ENCODE results near the gene KCNQ1. TPM values are rescaled to one million over a fixed set of nuclear protein-coding genes. Genes with fewer than 3 reads are reported as not detected.

KCNQ1 gene
- total RNA-seq, 1 donor from 2014 or later = 4.8 TPM

DNA sequence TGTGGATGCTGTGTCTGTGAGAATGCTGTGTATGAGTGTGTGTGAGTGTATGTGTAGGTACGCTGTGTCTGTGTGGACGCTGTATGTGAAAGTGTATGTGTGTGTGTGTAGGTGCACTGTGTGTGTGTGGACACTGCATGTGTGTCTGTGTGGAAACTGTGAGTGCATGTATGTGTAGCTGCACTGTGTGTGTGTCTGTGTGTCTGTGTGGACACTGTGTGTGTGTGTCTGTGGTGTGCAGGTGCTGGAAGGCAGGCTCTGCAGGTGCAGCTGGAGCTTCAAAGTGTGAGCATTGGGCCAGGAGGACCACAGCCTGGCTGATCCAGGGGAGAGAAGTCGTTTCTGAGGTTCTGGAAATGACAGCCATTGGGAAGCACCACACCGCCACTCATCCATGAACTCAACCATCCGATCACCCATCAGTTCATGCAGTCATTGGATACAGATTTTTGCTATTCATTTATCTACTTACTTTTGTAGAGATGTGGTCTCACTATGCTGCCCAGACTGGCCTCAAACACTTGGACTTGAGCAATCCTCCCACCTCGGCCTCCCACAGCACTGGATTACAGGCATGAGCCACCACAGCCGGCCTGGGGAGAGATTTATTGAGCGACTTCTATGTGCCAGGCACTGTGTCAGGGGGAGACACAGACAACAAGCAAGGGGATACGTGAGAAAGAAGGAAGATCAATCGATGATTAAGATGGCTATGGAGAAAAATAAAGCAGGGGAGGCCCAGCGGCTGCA lies 10.1 kb upstream of the KCNQ1 start:
- Mint-ChIP-seq H3K4me3 (no peak overlapping the region), H3K36me3 (no peaks in the 10 kb centered on the region)

DNA sequence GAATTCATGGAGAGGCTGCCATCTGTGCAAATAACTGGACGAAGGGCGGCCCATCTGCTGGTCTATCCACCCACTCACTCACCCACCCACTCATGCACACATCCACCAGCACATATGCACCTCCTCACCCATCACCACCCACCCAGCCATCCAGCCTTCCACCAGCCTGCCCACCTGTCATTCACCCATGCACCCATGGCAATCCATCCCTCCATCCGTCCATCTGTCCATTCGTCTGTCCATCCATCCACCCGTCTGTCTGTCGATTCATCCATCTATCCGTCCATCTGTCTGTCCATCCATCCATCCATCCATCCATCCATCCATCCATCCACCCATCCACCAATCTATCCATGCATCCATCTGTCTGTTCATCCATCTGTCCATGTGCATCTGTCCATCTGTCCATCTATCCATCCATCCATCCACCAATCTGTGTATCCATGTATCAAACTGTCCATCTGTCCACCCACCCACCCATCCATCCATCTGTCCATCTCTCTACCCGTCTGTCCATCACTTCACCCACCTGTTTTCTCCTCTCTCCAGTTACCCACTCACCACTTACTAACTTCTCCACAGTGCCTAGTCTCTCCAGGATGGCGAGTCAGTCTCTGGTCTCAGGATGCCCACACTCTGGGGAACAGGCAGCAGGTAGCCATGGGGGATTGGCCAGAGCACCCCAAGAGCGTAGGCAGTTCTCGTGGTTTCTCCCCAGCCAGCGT lies 9.4 kb upstream of the KCNQ1 start:
- TF ChIP-seq, protein P1, sequence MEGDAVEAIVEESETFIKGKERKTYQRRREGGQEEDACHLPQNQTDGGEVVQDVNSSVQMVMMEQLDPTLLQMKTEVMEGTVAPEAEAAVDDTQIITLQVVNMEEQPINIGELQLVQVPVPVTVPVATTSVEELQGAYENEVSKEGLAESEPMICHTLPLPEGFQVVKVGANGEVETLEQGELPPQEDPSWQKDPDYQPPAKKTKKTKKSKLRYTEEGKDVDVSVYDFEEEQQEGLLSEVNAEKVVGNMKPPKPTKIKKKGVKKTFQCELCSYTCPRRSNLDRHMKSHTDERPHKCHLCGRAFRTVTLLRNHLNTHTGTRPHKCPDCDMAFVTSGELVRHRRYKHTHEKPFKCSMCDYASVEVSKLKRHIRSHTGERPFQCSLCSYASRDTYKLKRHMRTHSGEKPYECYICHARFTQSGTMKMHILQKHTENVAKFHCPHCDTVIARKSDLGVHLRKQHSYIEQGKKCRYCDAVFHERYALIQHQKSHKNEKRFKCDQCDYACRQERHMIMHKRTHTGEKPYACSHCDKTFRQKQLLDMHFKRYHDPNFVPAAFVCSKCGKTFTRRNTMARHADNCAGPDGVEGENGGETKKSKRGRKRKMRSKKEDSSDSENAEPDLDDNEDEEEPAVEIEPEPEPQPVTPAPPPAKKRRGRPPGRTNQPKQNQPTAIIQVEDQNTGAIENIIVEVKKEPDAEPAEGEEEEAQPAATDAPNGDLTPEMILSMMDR (conservative IDR thresholded peaks at IDR 0.05) = no peak
- H3K4me1 Mint-ChIP-seq (ENCODE audit: unreplicated experiment) = no peaks in the 10 kb centered on the region
- no peak overlapping the region for H3K4me3 Mint-ChIP-seq
- H3K9me3 Mint-ChIP-seq = no peaks in the 10 kb centered on the region
- no peak for DNase-seq (ENCODE audit: extremely low spot score, unreplicated experiment)
- peaks cover 38% of the 10 kb centered on the region for H3K27me3 Mint-ChIP-seq
- H3K27ac Mint-ChIP-seq = no peak overlapping the region
- no peaks in the 10 kb centered on the region for H3K36me3 Mint-ChIP-seq

More for the DNA sequence above, 10.1 kb upstream of the KCNQ1 start:
- H3K27ac Mint-ChIP-seq = no peak overlapping the region
- no peak for DNase-seq (ENCODE audit: extremely low spot score, unreplicated experiment)
- H3K27me3 Mint-ChIP-seq = peaks cover 31% of the 10 kb centered on the region
- TF ChIP-seq, protein P1 (conservative IDR thresholded peaks at IDR 0.05) = no peak
- no peaks in the 10 kb centered on the region for H3K9me3 Mint-ChIP-seq
- no peaks in the 10 kb centered on the region for H3K4me1 Mint-ChIP-seq (ENCODE audit: unreplicated experiment)

DNA sequence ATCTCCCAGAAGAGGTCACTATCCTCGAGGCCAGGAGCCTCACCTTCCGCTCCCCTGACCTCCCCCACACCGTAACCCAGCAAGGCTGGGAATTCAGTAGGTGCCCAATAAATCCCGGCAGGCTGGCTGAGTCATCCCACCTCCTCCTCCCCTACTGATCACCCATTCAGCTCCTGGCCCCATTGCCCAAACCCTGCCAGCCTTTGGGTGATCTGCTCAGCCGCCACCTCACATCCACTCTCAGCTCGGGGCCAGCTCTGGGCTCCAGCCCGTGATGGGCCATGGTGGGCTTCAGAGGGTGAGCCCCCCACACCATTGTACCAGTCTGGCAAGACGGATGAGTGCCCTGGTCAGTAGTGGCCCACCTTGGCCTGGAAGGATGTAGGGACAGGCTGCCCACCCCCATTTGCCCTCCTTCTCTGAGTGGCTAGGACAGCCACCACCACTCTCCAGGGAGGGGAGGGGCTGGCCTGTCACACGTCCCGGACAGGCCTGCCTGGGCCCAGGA lies 8.7 kb upstream of the KCNQ1 start:
- no peaks in the 10 kb centered on the region for H3K4me1 Mint-ChIP-seq (ENCODE audit: unreplicated experiment)
- H3K36me3 Mint-ChIP-seq = no peaks in the 10 kb centered on the region
- no peak for DNase-seq (ENCODE audit: extremely low spot score, unreplicated experiment)
- peaks cover 44% of the 10 kb centered on the region for H3K27me3 Mint-ChIP-seq
- TF ChIP-seq, protein P1 (conservative IDR thresholded peaks at IDR 0.05) = no peak
- H3K4me3 Mint-ChIP-seq = no peak overlapping the region
- no peaks in the 10 kb centered on the region for H3K9me3 Mint-ChIP-seq
- H3K27ac Mint-ChIP-seq = no peak overlapping the region

DNA sequence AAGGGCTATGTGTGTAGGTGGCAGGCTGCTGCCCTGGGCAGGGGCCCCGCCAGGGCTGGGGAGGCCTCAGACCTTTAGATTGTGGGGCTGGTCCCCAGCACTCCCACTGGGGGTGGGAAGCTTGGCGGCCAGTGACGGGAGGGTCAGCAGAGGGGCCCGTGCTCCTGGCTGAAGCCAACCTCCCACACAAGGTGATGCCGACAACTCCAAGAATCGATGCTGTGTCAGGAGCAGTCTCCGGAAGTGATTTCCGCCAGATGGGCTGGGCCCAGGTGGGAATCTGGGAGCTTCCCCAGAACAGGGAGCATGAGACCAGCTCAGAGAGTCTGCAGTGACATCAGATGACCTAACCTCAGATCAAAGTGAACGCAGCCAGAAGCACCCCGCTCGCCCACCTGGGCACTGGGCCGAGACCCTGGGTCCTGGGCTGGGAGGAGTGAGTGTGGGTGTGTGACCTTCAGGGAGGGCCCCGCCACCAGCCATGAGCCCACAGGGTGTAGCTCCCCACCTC lies 8.2 kb upstream of the KCNQ1 start:
- H3K27ac Mint-ChIP-seq = no peak overlapping the region
- no peaks in the 10 kb centered on the region for H3K4me1 Mint-ChIP-seq (ENCODE audit: unreplicated experiment)
- H3K4me3 Mint-ChIP-seq = no peak overlapping the region
- TF ChIP-seq, protein P1 (conservative IDR thresholded peaks at IDR 0.05) = no peak
- peaks cover 41% of the 10 kb centered on the region for H3K27me3 Mint-ChIP-seq
- H3K36me3 Mint-ChIP-seq = no peaks in the 10 kb centered on the region
- no peak for DNase-seq (ENCODE audit: extremely low spot score, unreplicated experiment)
- no peaks in the 10 kb centered on the region for H3K9me3 Mint-ChIP-seq

DNA sequence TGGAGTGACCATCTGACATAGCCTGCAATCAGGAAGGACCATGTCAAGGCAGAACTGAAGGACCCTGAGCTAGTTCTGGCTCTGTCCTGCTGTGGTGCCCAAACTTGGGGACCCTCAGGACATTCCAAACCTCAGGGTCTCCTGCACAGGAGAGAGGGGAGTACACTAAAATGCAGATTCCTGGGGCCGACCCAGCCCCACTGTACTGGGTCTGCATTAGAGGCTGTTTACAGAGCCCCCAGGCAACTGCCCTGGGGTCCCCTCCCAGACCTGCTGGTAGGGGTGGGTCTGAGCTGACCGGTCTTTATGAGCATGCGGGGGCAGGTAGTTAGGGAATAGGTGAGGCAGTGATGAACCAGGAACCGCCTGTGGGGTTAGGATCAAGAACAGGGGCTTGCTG lies 7.3 kb upstream of the KCNQ1 start:
- no peaks in the 10 kb centered on the region for H3K4me1 Mint-ChIP-seq (ENCODE audit: unreplicated experiment)
- H3K27ac Mint-ChIP-seq = no peak overlapping the region
- DNase-seq (ENCODE audit: extremely low spot score, unreplicated experiment) = no peak
- no peaks in the 10 kb centered on the region for H3K36me3 Mint-ChIP-seq
- TF ChIP-seq, protein P1 (conservative IDR thresholded peaks at IDR 0.05) = no peak
- H3K27me3 Mint-ChIP-seq = peaks cover 47% of the 10 kb centered on the region
- H3K4me3 Mint-ChIP-seq = no peak overlapping the region
- peaks cover 1% of the 10 kb centered on the region for H3K9me3 Mint-ChIP-seq

Measured in type B pancreatic cell (in vitro differentiated cells).